ENCODE data around the gene DCAF4L1. TPM values are rescaled to one million over a fixed set of nuclear protein-coding genes. Genes with fewer than 3 reads are reported as not detected.
A peak's percentile ranks its signal among the peaks of the same experiment; 100 is the strongest.

Gene DCAF4L1
- 0.20 TPM for total RNA-seq

GRCh38 chr4:41981456-41981855, at the start of gene DCAF4L1:
DCAF4L1 (plus strand) TSS chr4:41981756; CDS start chr4:41981793, 37 bp downstream.
- DNase-seq = no peak

GRCh38 chr4:41932988-41933387, 48.6 kb upstream of the DCAF4L1 start:
- no peak for DNase-seq

- no peak for DNase-seq
Observed at GRCh38 chr4:41933997-41934503, 47.5 kb upstream of the DCAF4L1 start.

GRCh38 chr4:41934514-41934900, 47.0 kb upstream of the DCAF4L1 start:
- no peak for DNase-seq

GRCh38 chr4:41934901-41935651, 46.5 kb upstream of the DCAF4L1 start, which contains the start of gene TMEM33:
TMEM33 (plus strand) TSS chr4:41935429; CDS start chr4:41935485, 56 bp downstream.
- DNase-seq = peak; percentile 78

GRCh38 chr4:41935652-41936021, 45.9 kb upstream of the DCAF4L1 start:
- no peak for DNase-seq

GRCh38 chr4:41939016-41939626, 42.4 kb upstream of the DCAF4L1 start:
- DNase-seq = no peak

- DNase-seq = no peak
Observed at GRCh38 chr4:41940834-41941233, 40.7 kb upstream of the DCAF4L1 start.

- peak; percentile 3 for DNase-seq
Observed at GRCh38 chr4:41943506-41943905, 38.0 kb upstream of the DCAF4L1 start.

GRCh38 chr4:41944089-41944488, 37.5 kb upstream of the DCAF4L1 start:
- DNase-seq = no peak

- peak; percentile 30 for DNase-seq
Observed at GRCh38 chr4:41949531-41949930, 32.0 kb upstream of the DCAF4L1 start.

- DNase-seq = no peak
Observed at GRCh38 chr4:41957634-41958033, 23.9 kb upstream of the DCAF4L1 start.

GRCh38 chr4:41963105-41963504, 18.5 kb upstream of the DCAF4L1 start:
- no peak for DNase-seq

GRCh38 chr4:41964401-41964800, 17.2 kb upstream of the DCAF4L1 start:
- DNase-seq = no peak

GRCh38 chr4:41967392-41967791, 14.2 kb upstream of the DCAF4L1 start:
- no peak for DNase-seq

- no peak for DNase-seq
Observed at GRCh38 chr4:41969671-41970070, 11.9 kb upstream of the DCAF4L1 start.

GRCh38 chr4:41975341-41975740, 6.2 kb upstream of the DCAF4L1 start:
- no peak for DNase-seq

GRCh38 chr4:41976775-41977516, 4.6 kb upstream of the DCAF4L1 start:
- DNase-seq = no peak

GRCh38 chr4:41977709-41978108, 3.8 kb upstream of the DCAF4L1 start:
- DNase-seq = no peak

- DNase-seq = no peak
Observed at GRCh38 chr4:41982716-41983115, 1.2 kb downstream of the DCAF4L1 start.

- DNase-seq = no peak
Observed at GRCh38 chr4:41985151-41985550, 3.6 kb downstream of the DCAF4L1 start.

GRCh38 chr4:41989994-41990364, 8.4 kb downstream of the DCAF4L1 start:
- no peak for DNase-seq
